Measurements from ENCODE around the gene FRG2. TPM values are rescaled to one million over a fixed set of nuclear protein-coding genes. Genes with fewer than 3 reads are reported as not detected.

The FRG2 gene
- total and polyA plus RNA-seq, 5 donors from 2014 or later, result not detected

- DNase-seq, result no peak
- Mint-ChIP-seq H3K4me3 (peak overlapping the region in 3 of 4 donors; percentile 64 to 81 (median 77)), H3K4me1 (peaks cover 0 to 45% (median 14%) of the 10 kb centered on the region in 4 donors), H3K36me3 (peaks cover 3% of the 10 kb centered on the region), H3K9me3 (peaks cover 0 to 14% (median 0%) of the 10 kb centered on the region in 7 donors), H3K27ac (no peak overlapping the region), H3K27me3 (peaks cover 66% of the 10 kb centered on the region)
- H3K4me1 ChIP-seq (ENCODE audit: control insufficient read depth, insufficient read depth, low read length, poor library complexity, severe bottlenecking), result peaks cover 18% of the 10 kb centered on the region
- H3K27me3 ChIP-seq (ENCODE audit: control insufficient read depth, insufficient read depth, low read length), result peaks cover 6% of the 10 kb centered on the region
- H3K27ac ChIP-seq (ENCODE audit: insufficient read depth, low read length, poor library complexity, severe bottlenecking), result no peak overlapping the region
- no peaks in the 10 kb centered on the region for H3K36me3 ChIP-seq (ENCODE audit: control insufficient read depth, insufficient read depth, low read length)
- H3K4me3 ChIP-seq (ENCODE audit: low read depth, low read length), result no peak overlapping the region
- H3K9me3 ChIP-seq (ENCODE audit: control insufficient read depth in 2 of 2, low read length in 2 of 2), result no peaks in the 10 kb centered on the region
- ATAC-seq (ENCODE audit: low read depth in 2 of 2), result no peak
Observed at GRCh38 chr4:190019023-190019858, 7.8 kb downstream of the FRG2 start.

- Histone ChIP-seq H3K36me3 (ENCODE audit: control insufficient read depth, insufficient read depth, low read length) (no peaks in the 10 kb centered on the region), H3K27ac (ENCODE audit: insufficient read depth, low read length, poor library complexity, severe bottlenecking) (no peak overlapping the region), H3K27me3 (ENCODE audit: control insufficient read depth, insufficient read depth, low read length) (peaks cover 6% of the 10 kb centered on the region), H3K4me3 (ENCODE audit: low read depth, low read length) (no peak overlapping the region), H3K9me3 (ENCODE audit: control insufficient read depth in 2 of 2, low read length in 2 of 2) (no peaks in the 10 kb centered on the region), H3K4me1 (ENCODE audit: control insufficient read depth, insufficient read depth, low read length, poor library complexity, severe bottlenecking) (peaks cover 18% of the 10 kb centered on the region)
- Mint-ChIP-seq H3K4me1 (peaks cover 0 to 45% (median 16%) of the 10 kb centered on the region in 4 donors), H3K4me3 (peak overlapping the region in 3 of 4 donors; percentile 52 to 64 (median 64)), H3K9me3 (peaks cover 0 to 19% (median 0%) of the 10 kb centered on the region in 7 donors), H3K36me3 (peaks cover 3% of the 10 kb centered on the region), H3K27me3 (peaks cover 69% of the 10 kb centered on the region), H3K27ac (no peak overlapping the region)
- DNase-seq (no peak), ATAC-seq (ENCODE audit: low read depth in 2 of 2) (no peak)
Observed at GRCh38 chr4:190018201-190018920, 8.7 kb downstream of the FRG2 start.

- no peak overlapping the region for H3K4me3 ChIP-seq (ENCODE audit: low read depth, low read length)
- no peaks in the 10 kb centered on the region for H3K9me3 ChIP-seq (ENCODE audit: control insufficient read depth in 2 of 2, low read length in 2 of 2)
- H3K27me3 Mint-ChIP-seq, result peaks cover 65% of the 10 kb centered on the region
- peaks cover 16% of the 10 kb centered on the region for H3K4me1 ChIP-seq (ENCODE audit: control insufficient read depth, insufficient read depth, low read length, poor library complexity, severe bottlenecking)
- H3K4me3 Mint-ChIP-seq, result no peak overlapping the region
- no peak overlapping the region for H3K27ac ChIP-seq (ENCODE audit: insufficient read depth, low read length, poor library complexity, severe bottlenecking)
- H3K27me3 ChIP-seq (ENCODE audit: control insufficient read depth, insufficient read depth, low read length), result peaks cover 6% of the 10 kb centered on the region
- H3K36me3 Mint-ChIP-seq, result peaks cover 3% of the 10 kb centered on the region
- no peak for DNase-seq
- peaks cover 0 to 41% (median 16%) of the 10 kb centered on the region in 4 donors for H3K4me1 Mint-ChIP-seq
- no peak overlapping the region for H3K27ac Mint-ChIP-seq
- ATAC-seq (ENCODE audit: low read depth in 2 of 2), result no peak
- no peaks in the 10 kb centered on the region for H3K36me3 ChIP-seq (ENCODE audit: control insufficient read depth, insufficient read depth, low read length)
- peaks cover 0 to 19% (median 0%) of the 10 kb centered on the region in 7 donors for H3K9me3 Mint-ChIP-seq
Observed at GRCh38 chr4:190017357-190018200, 9.5 kb downstream of the FRG2 start.

GRCh38 chr4:190016369-190017289 is 10.4 kb downstream of the FRG2 start:
- H3K4me1 Mint-ChIP-seq, result peaks cover 0 to 41% (median 16%) of the 10 kb centered on the region in 4 donors
- no peak overlapping the region for H3K27ac ChIP-seq (ENCODE audit: insufficient read depth, low read length, poor library complexity, severe bottlenecking)

GRCh38 chr4:190015538-190016368 is 11.3 kb downstream of the FRG2 start:
- H3K36me3 ChIP-seq (ENCODE audit: control insufficient read depth, insufficient read depth, low read length), result no peaks in the 10 kb centered on the region
- peaks cover 0 to 36% (median 13%) of the 10 kb centered on the region in 4 donors for H3K4me1 Mint-ChIP-seq
- H3K9me3 Mint-ChIP-seq, result peaks cover 0 to 17% (median 0%) of the 10 kb centered on the region in 7 donors
- H3K9me3 ChIP-seq (ENCODE audit: control insufficient read depth in 2 of 2, low read length in 2 of 2), result no peaks in the 10 kb centered on the region
- ATAC-seq (ENCODE audit: low read depth in 2 of 2) (no peak), DNase-seq (no peak)
- H3K4me3 Mint-ChIP-seq, result peak overlapping the region in 3 of 4 donors; percentile 20 to 75 (median 65)
- H3K36me3 Mint-ChIP-seq, result peaks cover 3% of the 10 kb centered on the region
- peaks cover 13% of the 10 kb centered on the region for H3K4me1 ChIP-seq (ENCODE audit: control insufficient read depth, insufficient read depth, low read length, poor library complexity, severe bottlenecking)
- H3K27ac Mint-ChIP-seq, result peak overlapping the region in 1 of 3 donors; percentile 53
- peaks cover 6% of the 10 kb centered on the region for H3K27me3 ChIP-seq (ENCODE audit: control insufficient read depth, insufficient read depth, low read length)
- no peak overlapping the region for H3K4me3 ChIP-seq (ENCODE audit: low read depth, low read length)
- no peak overlapping the region for H3K27ac ChIP-seq (ENCODE audit: insufficient read depth, low read length, poor library complexity, severe bottlenecking)
- H3K27me3 Mint-ChIP-seq, result peaks cover 71% of the 10 kb centered on the region

More at GRCh38 chr4:190016369-190017289, 10.4 kb downstream of the FRG2 start:
- Histone ChIP-seq H3K4me3 (ENCODE audit: low read depth, low read length) (no peak overlapping the region), H3K9me3 (ENCODE audit: control insufficient read depth in 2 of 2, low read length in 2 of 2) (no peaks in the 10 kb centered on the region), H3K4me1 (ENCODE audit: control insufficient read depth, insufficient read depth, low read length, poor library complexity, severe bottlenecking) (peaks cover 16% of the 10 kb centered on the region), H3K27me3 (ENCODE audit: control insufficient read depth, insufficient read depth, low read length) (peaks cover 6% of the 10 kb centered on the region), H3K36me3 (ENCODE audit: control insufficient read depth, insufficient read depth, low read length) (no peaks in the 10 kb centered on the region)
- peaks cover 70% of the 10 kb centered on the region for H3K27me3 Mint-ChIP-seq
- ATAC-seq (ENCODE audit: low read depth in 2 of 2), result no peak
- H3K9me3 Mint-ChIP-seq, result peaks cover 0 to 19% (median 0%) of the 10 kb centered on the region in 7 donors
- H3K4me3 Mint-ChIP-seq, result peak overlapping the region in 2 of 4 donors; percentile 65 to 75
- H3K36me3 Mint-ChIP-seq, result peaks cover 3% of the 10 kb centered on the region
- H3K27ac Mint-ChIP-seq, result no peak overlapping the region
- DNase-seq, result no peak

- H3K27ac Mint-ChIP-seq, result no peak overlapping the region
- DNase-seq (no peak), ATAC-seq (ENCODE audit: low read depth in 2 of 2) (no peak)
- H3K9me3 Mint-ChIP-seq, result peaks cover 0 to 15% (median 0%) of the 10 kb centered on the region in 7 donors
- Histone ChIP-seq H3K4me1 (ENCODE audit: control insufficient read depth, insufficient read depth, low read length, poor library complexity, severe bottlenecking) (peaks cover 12% of the 10 kb centered on the region), H3K27me3 (ENCODE audit: control insufficient read depth, insufficient read depth, low read length) (peaks cover 4% of the 10 kb centered on the region), H3K36me3 (ENCODE audit: control insufficient read depth, insufficient read depth, low read length) (no peaks in the 10 kb centered on the region), H3K4me3 (ENCODE audit: low read depth, low read length) (no peak overlapping the region), H3K27ac (ENCODE audit: insufficient read depth, low read length, poor library complexity, severe bottlenecking) (no peak overlapping the region), H3K9me3 (ENCODE audit: control insufficient read depth in 2 of 2, low read length in 2 of 2) (no peaks in the 10 kb centered on the region)
- H3K4me3 Mint-ChIP-seq, result peak overlapping the region in 1 of 4 donors; percentile 52
- H3K4me1 Mint-ChIP-seq, result peaks cover 0 to 28% (median 10%) of the 10 kb centered on the region in 4 donors
- H3K36me3 Mint-ChIP-seq, result peaks cover 3% of the 10 kb centered on the region
- peaks cover 68% of the 10 kb centered on the region for H3K27me3 Mint-ChIP-seq
Observed at GRCh38 chr4:190014771-190015537, 12.1 kb downstream of the FRG2 start.

All from CD4-positive, CD25-positive, alpha-beta regulatory T cell (primary cell).